GM19025 (cell line): ENCODE measurements around the gene SCAND1.
A peak's percentile ranks its signal among the peaks of the same experiment; 100 is the strongest.
"Not testable (repeated sequence)": the region's sequence is repeated elsewhere in the genome, so short reads cannot be mapped to it uniquely, and the experiment has no call there.

Experiments
- ATAC-seq: cut with Tn5 transposase; IDR thresholded peaks from one replicate; pipeline ENCODE4 v1.9.1; 2021; ENCODE audit warnings: mild to moderate bottlenecking, low read depth, moderate library complexity; ENCODE audit not compliant: unreplicated experiment

The SCAND1 gene

GRCh38 chr20:35954200-35954906 is at the start of gene SCAND1:
SCAND1 (minus strand) TSS chr20:35954502; CDS start chr20:35954284, 218 bp downstream.
- peak; percentile 81 for ATAC-seq

- no peak for ATAC-seq
Measured at GRCh38 chr20:36004045-36004444, 49.7 kb upstream of the SCAND1 start.

DNA sequence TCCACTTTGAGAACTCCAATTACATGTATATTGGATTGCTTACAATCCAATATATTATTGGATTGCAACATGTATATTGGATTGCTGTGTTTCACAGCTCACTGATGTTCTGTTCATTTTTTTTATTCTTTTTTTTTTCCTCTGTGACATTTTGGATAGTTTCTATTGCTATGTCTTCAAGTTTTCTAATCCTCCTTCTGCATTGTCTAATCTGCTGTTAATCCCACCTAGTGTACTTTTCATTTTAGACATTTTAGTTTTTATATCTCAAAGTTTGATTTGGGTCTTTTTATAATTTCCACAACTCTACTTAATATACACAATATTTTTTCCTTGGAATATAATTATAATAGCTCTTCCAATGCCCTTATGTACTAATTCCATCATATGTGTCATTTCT is 48.6 kb upstream of the SCAND1 start:
- ATAC-seq = no peak

DNA sequence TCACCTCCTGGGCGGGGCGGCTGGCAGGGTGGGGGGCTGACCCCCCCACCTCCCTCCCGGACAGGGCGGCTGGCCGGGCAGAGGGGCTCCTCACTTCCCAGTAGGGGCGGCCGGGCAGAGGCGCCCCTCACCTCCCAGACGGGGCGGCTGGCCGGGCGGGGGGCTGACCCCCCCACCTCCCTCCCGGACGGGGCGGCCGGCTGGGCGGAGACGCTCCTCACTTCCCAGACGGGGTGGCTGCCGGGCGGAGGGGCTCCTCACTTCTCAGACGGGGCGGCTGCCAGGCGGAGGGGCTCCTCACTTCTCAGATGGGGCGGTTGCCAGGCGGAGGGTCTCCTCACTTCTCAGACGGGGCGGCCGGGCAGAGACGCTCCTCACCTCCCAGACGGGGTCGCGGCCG is 47.0 kb upstream of the SCAND1 start:
- not testable (repeated sequence) for ATAC-seq

- not testable (repeated sequence) for ATAC-seq
Measured at GRCh38 chr20:35996492-35996891, 42.2 kb upstream of the SCAND1 start.

DNA sequence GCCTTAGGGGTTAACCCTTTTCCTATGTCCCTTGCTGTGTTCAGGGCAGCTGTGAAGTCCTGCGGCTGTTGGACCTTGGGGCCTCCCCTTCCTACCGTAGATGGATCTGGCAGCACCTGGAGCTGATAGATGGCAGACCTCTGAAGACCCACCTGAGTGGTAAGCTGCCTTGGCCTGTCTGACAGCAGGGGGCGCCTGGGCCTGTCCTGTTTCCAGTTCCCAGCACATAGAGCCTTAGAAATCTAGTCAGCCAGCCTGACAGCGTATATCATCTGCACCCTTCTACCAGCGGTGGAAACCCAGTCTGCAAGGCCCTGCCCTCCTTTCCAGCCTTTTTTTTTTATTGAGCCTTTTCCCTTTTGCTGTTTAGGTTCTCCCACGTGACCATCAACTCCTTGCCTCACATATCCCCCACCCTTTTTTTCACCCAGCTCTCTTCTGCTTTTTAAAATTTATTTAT is 40.7 kb upstream of the SCAND1 start:
- ATAC-seq = no peak

GRCh38 chr20:35992713-35993335 is 38.5 kb upstream of the SCAND1 start:
- no peak for ATAC-seq

DNA sequence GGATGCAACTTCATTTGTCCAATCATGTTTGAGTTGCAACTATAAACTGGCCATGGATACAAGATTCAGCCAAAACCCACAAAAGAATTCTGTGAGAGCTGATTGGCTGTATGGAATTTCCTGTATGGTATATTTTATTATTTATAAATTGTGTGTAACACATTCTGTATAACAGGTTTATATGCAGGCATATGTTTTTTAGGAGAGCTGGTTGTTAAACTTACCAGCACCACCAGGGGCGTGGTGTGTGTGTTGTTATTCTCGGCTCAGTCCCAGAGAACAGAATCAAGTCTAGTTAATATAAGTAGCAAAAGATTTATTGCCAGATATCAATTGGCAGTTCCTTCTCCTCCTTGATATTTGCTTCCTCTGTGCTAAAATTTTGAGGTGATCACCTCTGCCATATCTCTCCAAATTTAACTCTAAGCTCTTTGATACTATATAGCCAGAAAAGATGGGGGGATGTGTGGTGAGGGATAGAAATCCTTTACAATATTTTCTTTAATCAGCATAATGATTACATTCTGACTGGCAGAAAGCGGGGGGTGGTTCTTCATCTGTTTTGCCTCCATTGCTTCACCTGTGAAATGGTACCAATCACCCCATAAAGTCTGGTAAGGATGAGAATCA is 37.0 kb upstream of the SCAND1 start:
- ATAC-seq = no peak

GRCh38 chr20:35988910-35989463 is 34.7 kb upstream of the SCAND1 start:
- ATAC-seq = no peak

DNA sequence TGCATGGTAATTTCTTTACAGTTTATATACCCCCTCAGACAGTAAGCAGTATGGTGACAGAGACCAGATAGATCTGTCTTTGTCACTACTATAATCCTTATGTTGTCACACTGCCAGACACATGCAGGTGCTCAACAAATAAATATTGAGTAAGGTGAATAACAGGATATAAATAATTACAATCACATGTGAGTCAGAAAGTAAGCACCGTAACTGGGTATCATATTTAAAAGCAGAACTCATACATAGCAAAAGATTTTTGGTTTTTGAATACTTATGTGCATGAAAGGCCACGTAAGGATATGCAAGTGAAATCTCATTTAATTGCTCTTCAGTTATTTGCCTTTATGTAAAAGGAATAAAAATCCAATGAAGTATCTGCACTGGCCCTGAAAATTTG is 31.5 kb upstream of the SCAND1 start:
- ATAC-seq = no peak

GRCh38 chr20:35984382-35984781 is 30.1 kb upstream of the SCAND1 start:
- no peak for ATAC-seq

- ATAC-seq = no peak
Measured at GRCh38 chr20:35981969-35982368, 27.7 kb upstream of the SCAND1 start.

GRCh38 chr20:35979544-35979943 is 25.2 kb upstream of the SCAND1 start:
- no peak for ATAC-seq

DNA sequence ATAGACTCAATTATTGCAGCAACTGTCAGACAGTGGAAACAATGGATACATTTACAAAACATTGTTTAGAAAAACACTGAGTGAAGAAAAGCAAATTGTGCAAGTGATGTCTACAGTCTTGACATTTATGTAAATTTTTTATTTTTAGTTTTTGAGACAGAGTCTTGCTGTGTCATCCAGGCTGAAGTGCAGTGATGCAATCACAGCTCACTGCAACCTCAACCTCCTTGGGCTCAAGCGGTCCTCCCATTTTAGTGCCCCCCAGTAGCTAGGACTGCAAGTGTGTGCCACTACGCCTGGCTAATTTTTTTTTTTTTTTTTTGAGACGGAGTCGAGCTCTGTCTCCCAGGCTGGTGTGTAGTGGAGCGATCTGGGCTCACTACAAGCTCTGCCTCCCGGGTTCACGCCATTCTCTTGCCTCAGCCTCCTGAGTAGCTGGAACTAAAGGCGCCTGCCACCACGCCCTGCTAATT is 23.8 kb upstream of the SCAND1 start:
- ATAC-seq = no peak

- no peak for ATAC-seq
Measured at GRCh38 chr20:35975576-35976373, 21.5 kb upstream of the SCAND1 start.

DNA sequence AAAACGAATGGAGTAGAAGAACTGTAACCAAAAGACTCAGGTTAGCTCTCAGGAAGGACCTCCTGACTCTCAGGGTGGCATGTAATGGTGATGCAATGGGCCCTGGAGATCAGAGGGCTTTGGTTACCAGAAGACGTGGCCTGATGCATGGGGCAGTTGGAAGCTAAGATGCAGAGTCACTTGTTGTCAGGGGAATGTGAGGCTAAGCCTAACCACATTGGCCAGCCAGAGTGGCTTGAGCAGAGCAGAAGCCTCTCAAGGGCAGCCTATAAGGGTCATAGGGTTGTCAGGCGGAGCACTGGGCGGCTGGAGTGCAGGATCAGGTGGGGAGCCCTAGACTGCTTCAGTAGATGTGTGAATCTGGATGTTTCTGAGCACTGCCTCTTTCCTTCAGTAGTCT is 20.0 kb upstream of the SCAND1 start:
- ATAC-seq = no peak

DNA sequence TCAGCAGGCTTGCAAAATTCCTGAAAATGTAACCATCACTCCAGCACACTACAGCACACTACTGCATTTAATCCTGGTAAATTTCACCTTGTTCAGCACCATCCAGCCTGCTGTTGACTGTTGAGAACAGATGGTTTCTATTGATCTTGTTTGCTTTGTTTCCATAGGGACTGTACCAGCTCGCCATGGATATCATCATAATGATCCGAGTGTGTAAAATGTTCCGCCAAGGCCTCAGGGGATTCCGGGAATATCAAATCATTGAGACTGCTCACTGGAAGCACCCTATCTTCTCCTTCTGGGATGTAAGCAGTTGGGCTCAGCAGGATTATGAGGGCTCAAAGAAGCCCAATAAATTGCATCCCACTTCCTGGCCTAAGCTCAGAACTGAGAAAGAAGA is 18.2 kb upstream of the SCAND1 start:
- ATAC-seq = no peak

- no peak for ATAC-seq
Measured at GRCh38 chr20:35971981-35972380, 17.7 kb upstream of the SCAND1 start.

GRCh38 chr20:35968930-35969329 is 14.6 kb upstream of the SCAND1 start:
- ATAC-seq = no peak

DNA sequence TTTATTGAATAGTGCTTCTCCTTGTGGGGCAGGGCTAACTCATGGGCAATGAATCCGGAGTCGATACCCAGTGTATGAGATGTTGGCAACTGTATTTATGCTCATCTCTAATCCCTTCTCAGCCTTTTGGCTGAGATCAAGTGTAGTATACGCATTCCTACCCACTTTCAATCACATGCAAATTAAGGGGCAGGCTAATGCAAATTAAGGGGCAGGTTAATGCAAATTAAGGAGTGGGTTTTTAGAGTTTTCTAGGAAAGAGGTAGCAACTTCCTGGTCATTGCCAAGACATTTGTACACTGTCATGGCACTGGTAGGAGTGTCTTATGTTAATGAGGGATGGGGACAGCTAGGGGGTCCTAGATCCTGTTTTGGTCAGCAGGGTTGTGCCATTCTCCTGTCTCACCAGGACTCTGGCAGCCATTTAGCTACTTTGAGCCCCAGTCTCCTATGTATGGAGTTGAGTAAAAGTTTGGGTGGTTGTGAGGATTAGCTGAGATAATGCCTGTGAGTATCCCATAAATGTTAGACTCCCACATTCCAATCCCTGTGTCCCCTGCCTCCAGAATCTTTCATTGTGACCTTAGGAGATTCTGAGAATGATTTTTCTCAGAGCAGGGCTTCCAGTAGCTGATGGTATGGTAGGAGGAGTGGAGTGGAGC is 13.8 kb upstream of the SCAND1 start, which contains the start of gene CNBD2:
CNBD2 (plus strand) TSS at position 612 of the 662 bp plus-strand sequence. CDS start 173 bp downstream, outside the sequence.
- no peak for ATAC-seq
